H9 (cell line): Measurements from ENCODE around the gene CDC42EP1. TPM values are rescaled to one million over a fixed set of nuclear protein-coding genes. Genes with fewer than 3 reads are reported as not detected.

Source experiments
- DNase-seq: peaks from one replicate; pipeline ENCODE4 v3.0.0-alpha.2; 2017
- H2AFZ ChIP-seq: one replicate; pipeline ENCODE4 v1.6.1; 2013; ENCODE audit warnings: mild to moderate bottlenecking, low read length, control low read depth, moderate library complexity
- H2AK5ac ChIP-seq: 2 replicates; pipeline ENCODE4 v1.6.1; 2013; ENCODE audit warnings: low read length, control low read depth, mixed read lengths; ENCODE audit not compliant: insufficient read length
- H2BK120ac ChIP-seq: one replicate; pipeline ENCODE4 v1.6.1; 2013; ENCODE audit warnings: low read depth, mild to moderate bottlenecking, low read length, control low read depth, inconsistent platforms; ENCODE audit not compliant: poor library complexity, severe bottlenecking
- H2BK12ac ChIP-seq: 2 replicates; pipeline ENCODE4 v1.6.1; 2013; ENCODE audit warnings: low read length, control low read depth, mixed read lengths, low read depth; ENCODE audit not compliant: insufficient read length
- H2BK15ac ChIP-seq: 2 replicates; pipeline ENCODE4 v1.6.1; 2013; ENCODE audit warnings: low read depth, low read length, control low read depth
- H2BK20ac ChIP-seq: one replicate; pipeline ENCODE4 v1.6.1; 2013; ENCODE audit warnings: low read depth, mild to moderate bottlenecking, low read length, control low read depth, inconsistent platforms; ENCODE audit not compliant: poor library complexity, severe bottlenecking
- H2BK5ac ChIP-seq: 2 replicates; pipeline ENCODE4 v1.6.1; 2013; ENCODE audit warnings: low read length, control low read depth, mixed read lengths; ENCODE audit not compliant: insufficient read length
- H3K14ac ChIP-seq: 2 replicates; pipeline ENCODE4 v1.6.1; 2013; ENCODE audit warnings: low read length, control low read depth; ENCODE audit not compliant: insufficient read depth
- H3K18ac ChIP-seq: 2 replicates; pipeline ENCODE4 v1.6.1; 2013; ENCODE audit warnings: low read depth, mild to moderate bottlenecking, mixed read lengths, low read length, control low read depth; ENCODE audit not compliant: insufficient read length
- H3K23ac ChIP-seq: 2 replicates; pipeline ENCODE4 v1.6.1; 2013; ENCODE audit warnings: low read length, control low read depth, mixed read lengths, low read depth; ENCODE audit not compliant: insufficient read length
- H3K23me2 ChIP-seq: 2 replicates; pipeline ENCODE4 v1.6.1; 2013; ENCODE audit warnings: low read depth, mild to moderate bottlenecking, mixed read lengths, low read length, control low read depth; ENCODE audit not compliant: insufficient read length, poor library complexity, severe bottlenecking
- H3K27ac ChIP-seq: 2 replicates; pipeline ENCODE4 v1.5.1; 2013; ENCODE audit warnings: low read length, control low read depth, mixed read lengths, low read depth; ENCODE audit not compliant: insufficient read length
- H3K27me3 ChIP-seq: 2 replicates; pipeline ENCODE4 v1.6.1; 2013; ENCODE audit warnings: low read length, control low read depth, inconsistent platforms; ENCODE audit not compliant: insufficient read depth
- H3K4ac ChIP-seq: 2 replicates; pipeline ENCODE4 v1.6.1; 2013; ENCODE audit warnings: low read depth, mild to moderate bottlenecking, control low read depth, inconsistent platforms, low read length, moderate library complexity
- H3K4me1 ChIP-seq: 2 replicates; pipeline ENCODE4 v1.6.1; 2013; ENCODE audit warnings: low read length, control low read depth, inconsistent platforms; ENCODE audit not compliant: insufficient read depth
- H3K4me2 ChIP-seq: 2 replicates; pipeline ENCODE4 v1.6.1; 2013; ENCODE audit warnings: low read length, control low read depth, mixed read lengths; ENCODE audit not compliant: insufficient read length, insufficient read depth
- H3K56ac ChIP-seq: 2 replicates; pipeline ENCODE4 v1.6.1; 2013; ENCODE audit warnings: low read depth, mild to moderate bottlenecking, mixed read lengths, low read length, control low read depth; ENCODE audit not compliant: insufficient read length
- H3K79me1 ChIP-seq: 2 replicates; pipeline ENCODE4 v1.6.1; 2013; ENCODE audit warnings: low read depth, mild to moderate bottlenecking, moderate library complexity, low read length, control low read depth, inconsistent platforms; ENCODE audit not compliant: insufficient read depth, poor library complexity, severe bottlenecking
- H3K79me2 ChIP-seq: 2 replicates; pipeline ENCODE4 v1.6.1; 2013; ENCODE audit warnings: low read length, control low read depth, inconsistent platforms; ENCODE audit not compliant: insufficient read depth
- H3K9ac ChIP-seq: 2 replicates; pipeline ENCODE4 v1.6.1; 2013; ENCODE audit warnings: low read length, control low read depth, mixed read lengths; ENCODE audit not compliant: insufficient read length; ENCODE audit errors: extremely low read depth
- H3K9me3 ChIP-seq: one replicate; pipeline ENCODE4 v1.6.1; 2013; ENCODE audit warnings: low read depth, low read length, inconsistent platforms; ENCODE audit not compliant: control insufficient read depth
- H3T11ph ChIP-seq: one replicate; pipeline ENCODE4 v1.6.1; 2013; ENCODE audit warnings: mild to moderate bottlenecking, low read length, control low read depth, inconsistent platforms
- H4K20me1 ChIP-seq: one replicate; pipeline ENCODE4 v1.6.1; 2013; ENCODE audit not compliant: control insufficient read depth, insufficient read length, insufficient read depth
- H4K5ac ChIP-seq: 2 replicates; pipeline ENCODE4 v1.6.1; 2013; ENCODE audit warnings: low read depth, mild to moderate bottlenecking, mixed read lengths, low read length, control low read depth; ENCODE audit not compliant: insufficient read length
- H4K8ac ChIP-seq: replicated peaks from 2 replicates; pipeline ENCODE4 v1.6.1; 2013; ENCODE audit warnings: low read length, control low read depth, mixed read lengths, low read depth; ENCODE audit not compliant: insufficient read length
- H4K91ac ChIP-seq: 2 replicates; pipeline ENCODE4 v1.6.1; 2013; ENCODE audit warnings: low read depth, mild to moderate bottlenecking, moderate library complexity, mixed read lengths, low read length, control low read depth; ENCODE audit not compliant: insufficient read length
- H3K27ac Mint-ChIP-seq, 3 experiments: 2 replicates in 2 of 3; 3 replicates in 1 of 3; pipeline ENCODE4 v1.8.0; 2020 to 2021; ENCODE audit warnings: mixed read lengths in 3 of 3, mild to moderate bottlenecking in 1 of 3, moderate library complexity in 1 of 3
- H3K27me3 Mint-ChIP-seq: 2 replicates; pipeline ENCODE4 v1.8.0; 2021; ENCODE audit warnings: low read depth, mild to moderate bottlenecking, moderate library complexity, mixed read lengths
- H3K36me3 Mint-ChIP-seq, 3 experiments: 2 replicates in 2 of 3; 3 replicates in 1 of 3; pipeline ENCODE4 v1.8.0; 2020 to 2021; ENCODE audit warnings: low read depth in 3 of 3, mixed read lengths in 3 of 3; ENCODE audit not compliant: insufficient read depth in 1 of 3
- H3K4me1 Mint-ChIP-seq, 2 experiments: 2 replicates each; pipeline ENCODE4 v1.8.0; 2020; ENCODE audit warnings: mixed read lengths in 2 of 2
- H3K4me3 Mint-ChIP-seq, 2 experiments: 2 replicates in 1 of 2; 3 replicates in 1 of 2; pipeline ENCODE4 v1.8.0; 2020 to 2021; ENCODE audit warnings: mild to moderate bottlenecking in 2 of 2, mixed read lengths in 2 of 2, moderate library complexity in 1 of 2
- H3K9me3 Mint-ChIP-seq, 2 experiments: 2 replicates in 1 of 2; 3 replicates in 1 of 2; pipeline ENCODE4 v1.8.0; 2020; ENCODE audit warnings: mild to moderate bottlenecking in 2 of 2, mixed read lengths in 2 of 2, moderate library complexity in 1 of 2
- CTCF ChIP-seq: fragments of 200-600 bp; sonication (generic); conservative IDR thresholded peaks from 3 replicates; pipeline ENCODE4 v1.8.0; 2021; ENCODE audit warnings: antibody characterized with exemption, mild to moderate bottlenecking
- WGBS: extraction: QIAGEN DNeasy Blood & Tissue Kit; methylation state at CpG from one replicate; pipeline ENCODE4 v1.1.7; 2013; ENCODE audit warnings: missing lambda C conversion rate, low lambda C conversion rate, mixed read lengths; ENCODE audit not compliant: insufficient read length; ENCODE audit errors: extremely low coverage; 5-methylcytosine and 5-hydroxymethylcytosine counted together
- total RNA-seq: library from RNA; stranded (reverse); gene quantifications from 2 replicates; pipeline ENCODE4 v1.2.1, GENCODE V29; 2021

The CDC42EP1 gene
- total RNA-seq, 1 experiment from 2014 or later = 23.0 TPM

GRCh38 chr22:37566903-37567798 is 6.9 kb downstream of the CDC42EP1 start:
- WGBS = no CpG with 5 or more reads among the region's 16 CpGs
- Histone ChIP-seq H4K91ac (no peak overlapping the region), H3K4ac (no peak overlapping the region), H2BK120ac (no peak overlapping the region), H2BK20ac (no peak overlapping the region), H2AFZ (no peak overlapping the region), H3K9me3 (no peaks in the 10 kb centered on the region), H2BK5ac (no peak overlapping the region), H4K8ac (no peak overlapping the region), H3K23ac (no peak overlapping the region), H3K4me2 (no peak overlapping the region), H3K9ac (no peak overlapping the region), H4K5ac (no peak overlapping the region), H3T11ph (no peak overlapping the region), H3K18ac (no peak overlapping the region), H3K14ac (no peak overlapping the region), H3K79me2 (no peaks in the 10 kb centered on the region; the same call in 1 of the 2 replicates), H3K27me3 (no peaks in the 10 kb centered on the region), H3K56ac (no peak overlapping the region), H2BK12ac (no peak overlapping the region), H4K20me1 (no peaks in the 10 kb centered on the region), H2BK15ac (no peak overlapping the region), H2AK5ac (no peak overlapping the region), H3K27ac (no peak overlapping the region), H3K23me2 (no peaks in the 10 kb centered on the region), H3K4me1 (peaks cover 8% of the 10 kb centered on the region), H3K79me1 (no peaks in the 10 kb centered on the region)
- Mint-ChIP-seq H3K9me3 (no peaks in the 10 kb centered on the region; a peak in 2 of 5 replicates), H3K27ac (no peak overlapping the region; a peak in 1 of 7 replicates), H3K36me3 (peaks cover 0 to 12% (median 0%) of the 10 kb centered on the region in 3 experiments; a peak in 4 of 7 replicates), H3K27me3 (peaks cover 3% of the 10 kb centered on the region; the same call in 1 of the 2 replicates), H3K4me1 (peaks cover 41 to 50% of the 10 kb centered on the region in 2 experiments), H3K4me3 (no peak overlapping the region; a peak in 1 of 5 replicates)
- peak; percentile 98 for TF ChIP-seq CTCF
- peak; percentile 89 for DNase-seq
